ENCODE results near the gene MTFR2. TPM values are rescaled to one million over a fixed set of nuclear protein-coding genes. Genes with fewer than 3 reads are reported as not detected.
A peak's percentile ranks its signal among the peaks of the same experiment; 100 is the strongest.

Gene MTFR2
- total RNA-seq, 6 donors from 2014 or later = 1.0 to 9.4 (median 1.3) TPM; not detected in 1

DNA sequence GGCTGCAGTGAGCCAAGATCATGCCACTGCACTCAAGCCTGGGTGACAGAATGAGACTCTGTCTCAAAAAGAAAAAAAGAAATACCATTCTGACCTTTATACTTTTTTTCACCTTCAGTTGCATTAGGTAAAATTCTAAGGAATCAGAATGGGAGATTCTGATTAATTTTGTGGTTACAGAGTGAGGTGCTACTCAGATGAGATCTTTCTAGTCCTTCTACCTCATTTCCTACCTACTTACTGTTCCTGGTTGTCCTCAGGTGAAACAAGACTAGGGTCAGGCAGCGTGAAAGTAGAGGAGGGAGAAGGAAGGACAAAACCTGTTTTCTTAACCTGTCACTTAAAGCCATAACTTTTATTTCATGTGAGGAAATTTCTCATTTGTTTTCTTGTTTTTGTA is 63.7 kb downstream of the MTFR2 start:
- no peak overlapping the region for H3K27ac ChIP-seq
- H3K27me3 ChIP-seq = no peaks in the 10 kb centered on the region
- no peaks in the 10 kb centered on the region for H3K36me3 ChIP-seq
- no peaks in the 10 kb centered on the region for H3K9me3 ChIP-seq
- H3K4me1 ChIP-seq = peaks cover 0 to 5% (median 0%) of the 10 kb centered on the region in 4 donors
- TF ChIP-seq POLR2AphosphoS5 (IDR thresholded peaks at IDR 0.05) (no peak), EP300 (IDR thresholded peaks at IDR 0.05) (no peak), POLR2A (IDR thresholded peaks at IDR 0.05) (no peak)
- TF ChIP-seq, protein P1, sequence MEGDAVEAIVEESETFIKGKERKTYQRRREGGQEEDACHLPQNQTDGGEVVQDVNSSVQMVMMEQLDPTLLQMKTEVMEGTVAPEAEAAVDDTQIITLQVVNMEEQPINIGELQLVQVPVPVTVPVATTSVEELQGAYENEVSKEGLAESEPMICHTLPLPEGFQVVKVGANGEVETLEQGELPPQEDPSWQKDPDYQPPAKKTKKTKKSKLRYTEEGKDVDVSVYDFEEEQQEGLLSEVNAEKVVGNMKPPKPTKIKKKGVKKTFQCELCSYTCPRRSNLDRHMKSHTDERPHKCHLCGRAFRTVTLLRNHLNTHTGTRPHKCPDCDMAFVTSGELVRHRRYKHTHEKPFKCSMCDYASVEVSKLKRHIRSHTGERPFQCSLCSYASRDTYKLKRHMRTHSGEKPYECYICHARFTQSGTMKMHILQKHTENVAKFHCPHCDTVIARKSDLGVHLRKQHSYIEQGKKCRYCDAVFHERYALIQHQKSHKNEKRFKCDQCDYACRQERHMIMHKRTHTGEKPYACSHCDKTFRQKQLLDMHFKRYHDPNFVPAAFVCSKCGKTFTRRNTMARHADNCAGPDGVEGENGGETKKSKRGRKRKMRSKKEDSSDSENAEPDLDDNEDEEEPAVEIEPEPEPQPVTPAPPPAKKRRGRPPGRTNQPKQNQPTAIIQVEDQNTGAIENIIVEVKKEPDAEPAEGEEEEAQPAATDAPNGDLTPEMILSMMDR (IDR thresholded peaks at IDR 0.05) = no peak
- DNase-seq (no peak), ATAC-seq (ENCODE audit: low FRiP score in 2 of 2) (no peak)
- 96 to 100% methylated on average over 1 of the region's 1 CpG for WGBS, 2 donors
- H3K4me3 ChIP-seq = no peak overlapping the region

DNA sequence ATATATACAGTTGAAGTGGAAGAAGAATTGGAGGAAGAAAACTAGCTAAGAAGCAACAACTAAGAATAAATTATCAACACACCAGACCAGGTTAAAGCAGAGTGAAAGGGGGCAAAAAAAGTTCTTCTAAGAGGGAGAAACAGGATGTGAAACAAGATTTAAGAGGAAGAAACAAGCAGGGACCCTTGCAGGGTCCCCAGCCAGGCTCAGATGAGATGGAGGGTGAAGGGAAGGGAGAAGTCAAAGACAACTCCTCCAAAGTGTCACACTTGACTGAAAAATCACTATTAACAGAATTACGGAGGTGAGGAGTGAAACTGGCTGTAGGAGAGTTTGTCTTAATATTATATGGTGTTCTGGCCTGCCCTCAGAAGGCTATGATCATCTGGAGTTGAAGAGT is 65.4 kb downstream of the MTFR2 start:
- ATAC-seq (ENCODE audit: low FRiP score in 2 of 2) = no peak
- H3K4me1 ChIP-seq = peaks cover 0 to 10% (median 0%) of the 10 kb centered on the region in 4 donors
- no peaks in the 10 kb centered on the region for H3K9me3 ChIP-seq
- no peak for DNase-seq
- TF ChIP-seq EP300 (IDR thresholded peaks at IDR 0.05) = no peak
- 63 to 86% methylated on average over 1 of the region's 1 CpG for WGBS, 2 donors
- no peaks in the 10 kb centered on the region for H3K27me3 ChIP-seq
- H3K27ac ChIP-seq = no peak overlapping the region
- no peaks in the 10 kb centered on the region for H3K36me3 ChIP-seq
- H3K4me3 ChIP-seq = no peak overlapping the region

DNA sequence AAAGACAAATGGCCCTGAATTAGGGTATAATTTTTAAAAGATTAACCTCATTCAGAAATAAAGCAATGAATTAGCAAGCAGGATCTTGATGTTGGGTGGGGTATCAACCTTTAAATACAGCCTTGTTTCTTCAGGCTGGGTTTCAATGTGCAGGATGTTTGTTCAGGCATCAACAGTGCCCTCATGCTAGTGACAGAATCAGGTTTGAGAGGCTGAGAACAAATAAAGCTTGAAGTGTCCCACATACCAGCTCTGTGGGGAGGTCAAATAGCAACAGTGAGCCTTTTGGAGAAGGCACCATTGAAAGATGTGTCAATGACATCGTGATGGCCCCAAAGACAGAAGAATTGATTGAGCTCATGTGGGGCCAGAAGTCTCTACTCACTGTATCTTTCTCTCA is 68.2 kb downstream of the MTFR2 start:
- no peaks in the 10 kb centered on the region for H3K27me3 ChIP-seq
- DNase-seq (no peak), ATAC-seq (ENCODE audit: low FRiP score in 2 of 2) (peak; percentile 38 to 60)
- 50 to 59% methylated on average over 1 of the region's 1 CpG for WGBS, 2 donors
- no peak overlapping the region for H3K4me3 ChIP-seq
- H3K36me3 ChIP-seq = no peaks in the 10 kb centered on the region
- TF ChIP-seq POLR2A (IDR thresholded peaks at IDR 0.05) = no peak
- TF ChIP-seq EP300 (IDR thresholded peaks at IDR 0.05) = no peak
- TF ChIP-seq, protein P1 (IDR thresholded peaks at IDR 0.05) = no peak
- TF ChIP-seq POLR2AphosphoS5 (IDR thresholded peaks at IDR 0.05) = no peak
- H3K9me3 ChIP-seq = no peaks in the 10 kb centered on the region
- H3K27ac ChIP-seq = no peak overlapping the region
- H3K4me1 ChIP-seq = peaks cover 0 to 10% (median 0%) of the 10 kb centered on the region in 4 donors

DNA sequence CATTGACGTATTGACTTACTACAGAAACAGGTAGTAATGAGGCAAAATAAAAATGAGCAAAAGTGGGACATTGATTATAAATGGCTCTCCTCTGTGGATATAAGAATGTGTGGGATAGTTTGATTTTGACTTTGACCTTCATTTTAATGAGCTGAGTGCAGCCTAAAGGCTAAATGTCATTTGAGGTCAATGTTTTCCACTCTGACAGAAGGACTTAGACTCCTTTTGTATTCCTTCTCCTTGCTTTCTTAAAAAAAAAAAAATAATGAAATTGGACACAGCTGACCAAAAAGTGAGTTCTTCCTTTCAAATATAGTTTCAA is 68.6 kb downstream of the MTFR2 start:
- Histone ChIP-seq H3K27me3 (no peaks in the 10 kb centered on the region), H3K36me3 (no peaks in the 10 kb centered on the region), H3K27ac (no peak overlapping the region), H3K4me1 (peaks cover 0 to 10% (median 0%) of the 10 kb centered on the region in 4 donors), H3K4me3 (no peak overlapping the region), H3K9me3 (no peaks in the 10 kb centered on the region)
- WGBS, 2 donors = 67 to 73% methylated on average over 1 of the region's 1 CpG
- no peak for TF ChIP-seq POLR2AphosphoS5 (IDR thresholded peaks at IDR 0.05)
- no peak for TF ChIP-seq POLR2A (IDR thresholded peaks at IDR 0.05)
- no peak for TF ChIP-seq EP300 (IDR thresholded peaks at IDR 0.05)
- TF ChIP-seq, protein P1 (IDR thresholded peaks at IDR 0.05) = no peak
- DNase-seq = no peak
- no peak for ATAC-seq (ENCODE audit: low FRiP score in 2 of 2)

Other genes starting within 250 kb of the MTFR2 start
- gene BCLAF1, start 39.5 kb upstream of the MTFR2 start, total RNA-seq = 100 to 1,000 TPM in 3 of 6 donors, 10 to 100 TPM in 3; 88.3 to 267 (median 96.6) TPM